Neutrophil (primary cell): ENCODE data around the gene BPIFA1.

Source experiments
- H3K27ac ChIP-seq: fragments of 200-600 bp; sonication (generic); 2 replicates; pipeline ENCODE4 v1.5.1; 2016; ENCODE audit warnings: mild to moderate bottlenecking, moderate library complexity
- H3K27me3 ChIP-seq: fragments of 200-600 bp; sonication (generic); 2 replicates; pipeline ENCODE4 v1.6.0; 2016; ENCODE audit warnings: mild to moderate bottlenecking
- H3K36me3 ChIP-seq: fragments of 200-600 bp; sonication (generic); 2 replicates; pipeline ENCODE4 v1.5.1; 2017
- H3K4me1 ChIP-seq, 2 experiments: fragments of 200-600 bp in 1 of 2; sonication (generic) in 1 of 2; 1 replicate in 1 of 2; 2 replicates in 1 of 2; pipeline versions ENCODE4 v1.5.1 to v1.6.1; 2013 to 2016; ENCODE audit warnings: low read depth in 1 of 2, low read length in 1 of 2, mild to moderate bottlenecking in 1 of 2, moderate library complexity in 1 of 2; ENCODE audit not compliant: control insufficient read depth in 1 of 2, insufficient read depth in 1 of 2
- H3K4me3 ChIP-seq, 2 experiments: fragments of 200-600 bp in 1 of 2; sonication (generic) in 1 of 2; 1 replicate in 1 of 2; 2 replicates in 1 of 2; pipeline ENCODE4 v1.5.1; 2013 to 2016; ENCODE audit warnings: low read depth in 1 of 2, low read length in 1 of 2, mild to moderate bottlenecking in 1 of 2, moderate library complexity in 1 of 2
- H3K9me3 ChIP-seq: fragments of 200-600 bp; sonication (generic); 2 replicates; pipeline ENCODE4 v1.5.1; 2016
- CTCF ChIP-seq: fragments of 200-600 bp; sonication (generic); IDR thresholded peaks from 2 replicates; pipeline ENCODE4 v1.5.1; 2016; ENCODE audit warnings: antibody characterized with exemption

The BPIFA1 gene

GRCh38 chr20:33239418-33239817, 3.6 kb downstream of the BPIFA1 start:
- TF ChIP-seq CTCF, result no peak
- H3K9me3 ChIP-seq, result no peaks in the 10 kb centered on the region
- H3K36me3 ChIP-seq, result no peaks in the 10 kb centered on the region
- no peaks in the 10 kb centered on the region for H3K27me3 ChIP-seq
- no peak overlapping the region for H3K4me3 ChIP-seq
- H3K4me1 ChIP-seq, result peaks cover 9 to 12% of the 10 kb centered on the region in 2 experiments
- H3K27ac ChIP-seq, result no peak overlapping the region

GRCh38 chr20:33239979-33240736, 4.4 kb downstream of the BPIFA1 start:
- Histone ChIP-seq H3K36me3 (no peaks in the 10 kb centered on the region), H3K27me3 (no peaks in the 10 kb centered on the region), H3K9me3 (no peaks in the 10 kb centered on the region), H3K27ac (no peak overlapping the region), H3K4me3 (no peak overlapping the region), H3K4me1 (peaks cover 8 to 9% of the 10 kb centered on the region in 2 experiments)
- no peak for TF ChIP-seq CTCF

- no peak for TF ChIP-seq CTCF
- H3K27ac ChIP-seq, result no peak overlapping the region
- H3K9me3 ChIP-seq, result no peaks in the 10 kb centered on the region
- H3K36me3 ChIP-seq, result no peaks in the 10 kb centered on the region
- no peak overlapping the region for H3K4me3 ChIP-seq
- no peaks in the 10 kb centered on the region for H3K27me3 ChIP-seq
- peaks cover under 1 to 2% of the 10 kb centered on the region in 2 experiments for H3K4me1 ChIP-seq
Observed at GRCh38 chr20:33240923-33241322, 5.1 kb downstream of the BPIFA1 start.

GRCh38 chr20:33242319-33243100, 6.7 kb downstream of the BPIFA1 start:
- no peaks in the 10 kb centered on the region for H3K27me3 ChIP-seq
- no peak overlapping the region for H3K4me3 ChIP-seq
- no peak overlapping the region for H3K27ac ChIP-seq
- no peaks in the 10 kb centered on the region for H3K4me1 ChIP-seq
- H3K36me3 ChIP-seq, result no peaks in the 10 kb centered on the region
- TF ChIP-seq CTCF, result no peak
- H3K9me3 ChIP-seq, result no peaks in the 10 kb centered on the region

DNA sequence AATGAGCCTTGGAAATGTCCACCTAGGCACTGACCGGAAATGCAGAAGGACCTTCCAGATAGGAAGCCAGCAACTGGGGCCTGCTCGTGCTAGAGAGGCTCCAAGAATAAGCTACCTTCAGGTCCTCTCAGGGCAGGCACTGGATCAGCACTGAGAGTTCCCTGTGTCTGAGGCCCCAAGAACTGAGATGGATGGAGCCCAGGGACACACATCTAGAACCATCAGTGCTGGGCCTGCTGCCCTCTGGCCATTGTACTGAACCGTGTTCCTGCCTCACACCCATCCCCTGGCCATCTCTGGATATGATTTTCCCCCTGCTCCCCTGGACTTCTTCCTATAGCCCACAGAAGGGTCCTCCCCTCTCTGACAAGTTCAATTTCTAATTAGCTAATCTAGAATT, 10.3 kb downstream of the BPIFA1 start:
- TF ChIP-seq CTCF, result no peak
- Histone ChIP-seq H3K4me3 (no peak overlapping the region), H3K27me3 (no peaks in the 10 kb centered on the region), H3K27ac (no peak overlapping the region), H3K9me3 (no peaks in the 10 kb centered on the region), H3K4me1 (no peaks in the 10 kb centered on the region), H3K36me3 (no peaks in the 10 kb centered on the region)
